ENCODE results near the gene TMEM9. TPM values are rescaled to one million over a fixed set of nuclear protein-coding genes. Genes with fewer than 3 reads are reported as not detected.

TMEM9 gene
- total RNA-seq, 1 experiment from 2014 or later: 140 TPM

GRCh38 chr1:201145816-201146215 lies 8.5 kb downstream of the TMEM9 start:
- no peak for DNase-seq (ENCODE audit: low spot score)

- DNase-seq (ENCODE audit: low spot score): no peak
Observed at GRCh38 chr1:201145132-201145531, 9.1 kb downstream of the TMEM9 start.

GRCh38 chr1:201144701-201145100 lies 9.6 kb downstream of the TMEM9 start:
- DNase-seq (ENCODE audit: low spot score): no peak

- no peak for DNase-seq (ENCODE audit: low spot score)
Observed at GRCh38 chr1:201143726-201144635, 10.3 kb downstream of the TMEM9 start.

- no peak for DNase-seq (ENCODE audit: low spot score)
Observed at GRCh38 chr1:201142849-201143725, 11.2 kb downstream of the TMEM9 start.

GRCh38 chr1:201142011-201142848 lies 12.0 kb downstream of the TMEM9 start:
- DNase-seq (ENCODE audit: low spot score): no peak

GRCh38 chr1:201141418-201141817 lies 12.9 kb downstream of the TMEM9 start:
- no peak for DNase-seq (ENCODE audit: low spot score)

GRCh38 chr1:201140941-201141260 lies 13.4 kb downstream of the TMEM9 start:
- DNase-seq (ENCODE audit: low spot score): no peak

- DNase-seq (ENCODE audit: low spot score): no peak
Observed at GRCh38 chr1:201140235-201140940, 13.9 kb downstream of the TMEM9 start.

GRCh38 chr1:201139756-201140155 lies 14.5 kb downstream of the TMEM9 start:
- no peak for DNase-seq (ENCODE audit: low spot score)

- DNase-seq (ENCODE audit: low spot score): no peak
Observed at GRCh38 chr1:201139306-201139705, 15.0 kb downstream of the TMEM9 start.

- no peak for DNase-seq (ENCODE audit: low spot score)
Observed at GRCh38 chr1:201138311-201138840, 15.9 kb downstream of the TMEM9 start.

GRCh38 chr1:201137579-201138310 lies 16.5 kb downstream of the TMEM9 start:
- DNase-seq (ENCODE audit: low spot score): no peak

GRCh38 chr1:201137024-201137392 lies 17.3 kb downstream of the TMEM9 start:
- no peak for DNase-seq (ENCODE audit: low spot score)

- DNase-seq (ENCODE audit: low spot score): no peak
Observed at GRCh38 chr1:201136355-201137023, 17.8 kb downstream of the TMEM9 start.

GRCh38 chr1:201134405-201134804 lies 19.9 kb downstream of the TMEM9 start:
- DNase-seq (ENCODE audit: low spot score): no peak

GRCh38 chr1:201131398-201131797 lies 22.9 kb downstream of the TMEM9 start:
- no peak for DNase-seq (ENCODE audit: low spot score)

GRCh38 chr1:201128962-201129361 lies 25.3 kb downstream of the TMEM9 start:
- DNase-seq (ENCODE audit: low spot score): no peak

- no peak for DNase-seq (ENCODE audit: low spot score)
Observed at GRCh38 chr1:201128476-201128875, 25.8 kb downstream of the TMEM9 start.

Measured in HT-29 (cell line).